ENCODE measurements around the gene MATK. TPM values are rescaled to one million over a fixed set of nuclear protein-coding genes. Genes with fewer than 3 reads are reported as not detected.

Gene MATK, protein sequence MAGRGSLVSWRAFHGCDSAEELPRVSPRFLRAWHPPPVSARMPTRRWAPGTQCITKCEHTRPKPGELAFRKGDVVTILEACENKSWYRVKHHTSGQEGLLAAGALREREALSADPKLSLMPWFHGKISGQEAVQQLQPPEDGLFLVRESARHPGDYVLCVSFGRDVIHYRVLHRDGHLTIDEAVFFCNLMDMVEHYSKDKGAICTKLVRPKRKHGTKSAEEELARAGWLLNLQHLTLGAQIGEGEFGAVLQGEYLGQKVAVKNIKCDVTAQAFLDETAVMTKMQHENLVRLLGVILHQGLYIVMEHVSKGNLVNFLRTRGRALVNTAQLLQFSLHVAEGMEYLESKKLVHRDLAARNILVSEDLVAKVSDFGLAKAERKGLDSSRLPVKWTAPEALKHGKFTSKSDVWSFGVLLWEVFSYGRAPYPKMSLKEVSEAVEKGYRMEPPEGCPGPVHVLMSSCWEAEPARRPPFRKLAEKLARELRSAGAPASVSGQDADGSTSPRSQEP
- total RNA-seq = 0.13 TPM in 1 of 2 replicates, not detected in the other

GRCh38 chr19:3785938-3786824 lies at the start of gene MATK:
TSS of gene MATK (minus strand) at chr19:3786381. CDS start at chr19:3785135, 1,246 bp downstream.

GRCh38 chr19:3771906-3772455 lies 14.2 kb downstream of the MATK start, which contains the start of gene RAX2:
TSS of gene RAX2 (minus strand) at chr19:3772228. CDS start at chr19:3771742, 486 bp downstream.

GRCh38 chr19:3762501-3763459 lies 23.4 kb downstream of the MATK start, which contains the start of gene MRPL54:
TSS of gene MRPL54 (plus strand) at chr19:3762682. CDS start at chr19:3762701, 19 bp downstream.

GRCh38 chr19:3761382-3762129 lies 24.6 kb downstream of the MATK start, which contains the start of gene APBA3:
TSS of gene APBA3 (minus strand) at chr19:3761692. CDS start at chr19:3760264, 1,428 bp downstream.

Other genes starting within 250 kb of the MATK start
- 0.20 TPM in 1 of 2 replicates, not detected in the other for gene TEKTIP1, start 247.2 kb downstream of the MATK start, total RNA-seq
- gene MFSD12, start 228.8 kb downstream of the MATK start, total RNA-seq = 108 and 163 TPM in 2 replicates
- 58.3 and 59.0 TPM in 2 replicates for gene HMG20B, start 213.4 kb downstream of the MATK start, total RNA-seq
- gene GIPC3, start 200.9 kb downstream of the MATK start, total RNA-seq = 0.07 and 0.10 TPM in 2 replicates
- 2.9 and 3.0 TPM in 2 replicates for gene TBXA2R, start 179.5 kb downstream of the MATK start, total RNA-seq
- 21.6 and 26.9 TPM in 2 replicates for gene CACTIN, start 159.6 kb downstream of the MATK start, total RNA-seq
- 55.1 and 85.5 TPM in 2 replicates for gene PIP5K1C, start 85.9 kb downstream of the MATK start, total RNA-seq
- not detected in 2 replicates for gene TJP3, start 78.0 kb downstream of the MATK start, total RNA-seq
- gene APBA3, start 24.7 kb downstream of the MATK start, total RNA-seq = 22.9 and 24.4 TPM in 2 replicates
- 15.7 and 21.1 TPM in 2 replicates for gene MRPL54, start 23.7 kb downstream of the MATK start, total RNA-seq
- gene RAX2, start 14.2 kb downstream of the MATK start, total RNA-seq = not detected in 2 replicates
- gene ZFR2, start 82.7 kb upstream of the MATK start, total RNA-seq = 0.07 TPM in 1 of 2 replicates, not detected in the other
- gene ATCAY, start 94.3 kb upstream of the MATK start, total RNA-seq = not detected in 2 replicates
- not detected in 2 replicates for gene NMRK2, start 146.7 kb upstream of the MATK start, total RNA-seq
- 109 and 139 TPM in 2 replicates for gene DAPK3, start 184.7 kb upstream of the MATK start, total RNA-seq
- gene EEF2, start 199.1 kb upstream of the MATK start, total RNA-seq = 3,400 and 3,898 TPM in 2 replicates
- 18.6 and 28.7 TPM in 2 replicates for gene PIAS4, start 221.4 kb upstream of the MATK start, total RNA-seq

All from smooth muscle cell of the pulmonary artery (primary cell).